Esophagus squamous epithelium (tissue), 5 donors: Measurements from ENCODE around the gene PDZD4. TPM values are rescaled to one million over a fixed set of nuclear protein-coding genes. Genes with fewer than 3 reads are reported as not detected.

Source experiments
- DNase-seq: peaks from one replicate; lab custom pipeline; 2025; lab: John Stamatoyannopoulos, UW
- H3K27ac ChIP-seq, 4 donors: fragments of 200-600 bp; sonication (generic); one replicate each; pipeline ENCODE4 v1.5.1; 2016 to 2019; ENCODE audit warnings: mild to moderate bottlenecking in 1 of 4
- H3K27me3 ChIP-seq, 4 donors: fragments of 200-600 bp; sonication (generic); 1 replicate in 3 of 4; 2 replicates in 1 of 4; pipeline versions ENCODE4 v1.5.1 to v1.6.0; 2017 to 2021; ENCODE audit warnings: antibody characterized with exemption in 1 of 4
- H3K36me3 ChIP-seq, 3 donors: fragments of 200-600 bp; sonication (generic); one replicate each; pipeline ENCODE4 v1.5.1; 2016 to 2019
- H3K4me1 ChIP-seq, 3 donors: fragments of 200-600 bp; sonication (generic); one replicate each; pipeline ENCODE4 v1.5.1; 2017 to 2019
- H3K4me3 ChIP-seq, 4 donors: fragments of 200-600 bp; sonication (generic); 1 replicate in 3 of 4; 2 replicates in 1 of 4; pipeline ENCODE4 v1.5.1; 2016 to 2019; ENCODE audit warnings: mild to moderate bottlenecking in 2 of 4, moderate library complexity in 1 of 4
- H3K9me3 ChIP-seq, 3 donors: fragments of 200-600 bp; sonication (generic); one replicate each; pipeline ENCODE4 v1.5.1; 2016 to 2019
- POLR2A ChIP-seq, 4 donors: fragments of 450-650 bp; IDR thresholded peaks; one replicate each; pipeline ENCODE4 v1.6.1; 2017; ENCODE audit warnings: antibody characterized with exemption in 4 of 4, mild to moderate bottlenecking in 4 of 4, moderate library complexity in 3 of 4
- WGBS, 2 donors: methylation state at CpG; one replicate each; pipeline ENCODE4 v1.1.5; 2018; 5-methylcytosine and 5-hydroxymethylcytosine counted together
- intact Hi-C: fragments of 100-400 bp; cut with DNase I; formaldehyde crosslinking; loops from one replicate; pipeline ENCODE4 v1.15.0; 2022
- total RNA-seq, 4 donors: library from RNA; depleted of rRNA; stranded (reverse); fragments of >200 nt; gene quantifications; one replicate each; pipeline ENCODE4 v1.1.0, GENCODE V29; 2016
- TF ChIP-seq, protein P1 (sequence below), 6 experiments: fragments of 450-650 bp in 4 of 6; fragments of 200-600 bp in 2 of 6; sonication (generic) in 2 of 6; IDR thresholded peaks; one replicate each; pipeline ENCODE4 v1.5.1; 2016 to 2019; ENCODE audit warnings: antibody characterized with exemption in 6 of 6, mild to moderate bottlenecking in 4 of 6, moderate library complexity in 4 of 6
- donor health status: DM: yes; HTN: yes; CAD: no.

Gene PDZD4
- total RNA-seq, 4 donors from 2014 or later: 0.97 to 3.4 (median 1.9) TPM

GRCh38 chrX:153770601-153771414 is 59.5 kb downstream of the PDZD4 start:
- no peak for DNase-seq

DNA sequence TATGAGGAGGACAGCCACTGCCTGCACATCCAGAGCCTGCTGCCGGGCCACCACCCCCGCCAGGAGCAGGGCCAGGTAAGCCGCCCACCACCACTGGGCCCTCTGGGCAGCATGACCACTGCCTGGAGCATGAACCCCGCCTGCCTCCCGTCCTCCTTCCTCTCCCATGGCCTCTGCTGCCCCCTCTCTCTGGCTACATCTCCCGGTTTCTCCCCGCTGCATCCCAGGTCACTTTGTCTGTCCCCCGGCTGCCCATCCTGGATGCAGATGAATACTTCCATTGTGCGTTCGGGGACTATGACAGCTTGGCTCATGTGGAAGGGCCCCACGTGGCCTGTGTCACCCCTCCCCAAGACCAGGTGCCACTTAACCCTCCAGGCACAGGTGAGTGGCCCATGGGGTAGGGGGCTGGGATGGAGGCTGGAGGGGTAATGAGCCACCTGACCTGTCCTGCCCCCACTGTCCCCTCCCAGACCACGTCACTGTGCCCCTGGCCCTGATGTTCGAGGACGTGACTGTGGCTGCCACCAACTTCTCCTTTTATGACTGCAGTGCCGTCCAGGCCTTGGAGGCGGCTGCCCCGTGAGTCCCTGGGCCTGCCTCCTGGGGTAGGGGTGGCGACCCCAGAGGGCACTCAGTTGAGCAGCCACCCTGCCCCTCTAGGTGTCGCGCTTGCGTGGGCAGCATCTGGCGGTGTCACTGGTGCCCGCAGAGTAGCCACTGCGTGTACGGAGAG is 60.3 kb downstream of the PDZD4 start:
- 68% methylated on average over 5 of the region's 25 CpGs; no CpG with 5 or more reads in 1 of the 2 donors for WGBS, 2 donors
- intact Hi-C loops: loop anchor here (5.0 kb wide), 1 partner anchor 177 kb away; no protein-coding TSS in a partner anchor
- Histone ChIP-seq H3K27me3 (no peaks in the 10 kb centered on the region), H3K4me1 (peaks cover 0 to 22% (median 12%) of the 10 kb centered on the region in 3 donors), H3K36me3 (peaks cover 0 to 8% (median 0%) of the 10 kb centered on the region in 3 donors), H3K9me3 (no peaks in the 10 kb centered on the region), H3K27ac (no peak overlapping the region), H3K4me3 (no peak overlapping the region)
- no peak for DNase-seq
- TF ChIP-seq, protein P1, sequence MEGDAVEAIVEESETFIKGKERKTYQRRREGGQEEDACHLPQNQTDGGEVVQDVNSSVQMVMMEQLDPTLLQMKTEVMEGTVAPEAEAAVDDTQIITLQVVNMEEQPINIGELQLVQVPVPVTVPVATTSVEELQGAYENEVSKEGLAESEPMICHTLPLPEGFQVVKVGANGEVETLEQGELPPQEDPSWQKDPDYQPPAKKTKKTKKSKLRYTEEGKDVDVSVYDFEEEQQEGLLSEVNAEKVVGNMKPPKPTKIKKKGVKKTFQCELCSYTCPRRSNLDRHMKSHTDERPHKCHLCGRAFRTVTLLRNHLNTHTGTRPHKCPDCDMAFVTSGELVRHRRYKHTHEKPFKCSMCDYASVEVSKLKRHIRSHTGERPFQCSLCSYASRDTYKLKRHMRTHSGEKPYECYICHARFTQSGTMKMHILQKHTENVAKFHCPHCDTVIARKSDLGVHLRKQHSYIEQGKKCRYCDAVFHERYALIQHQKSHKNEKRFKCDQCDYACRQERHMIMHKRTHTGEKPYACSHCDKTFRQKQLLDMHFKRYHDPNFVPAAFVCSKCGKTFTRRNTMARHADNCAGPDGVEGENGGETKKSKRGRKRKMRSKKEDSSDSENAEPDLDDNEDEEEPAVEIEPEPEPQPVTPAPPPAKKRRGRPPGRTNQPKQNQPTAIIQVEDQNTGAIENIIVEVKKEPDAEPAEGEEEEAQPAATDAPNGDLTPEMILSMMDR (IDR thresholded peaks at IDR 0.05): no peak

More at GRCh38 chrX:153770601-153771414, 59.5 kb downstream of the PDZD4 start:
- no peak overlapping the region for H3K27ac ChIP-seq
- H3K36me3 ChIP-seq: peaks cover 0 to 12% (median 0%) of the 10 kb centered on the region in 3 donors
- 100% methylated on average over 3 of the region's 18 CpGs; no CpG with 5 or more reads in 1 of the 2 donors for WGBS, 2 donors
- H3K9me3 ChIP-seq: no peaks in the 10 kb centered on the region
- intact Hi-C loops: no loop called here
- H3K4me3 ChIP-seq: no peak overlapping the region
- TF ChIP-seq, protein P1 (IDR thresholded peaks at IDR 0.05): no peak
- no peak for TF ChIP-seq POLR2A (IDR thresholded peaks at IDR 0.05)
- H3K27me3 ChIP-seq: no peaks in the 10 kb centered on the region
- peaks cover 0 to 14% (median 4%) of the 10 kb centered on the region in 3 donors for H3K4me1 ChIP-seq

- TF ChIP-seq, protein P1 (IDR thresholded peaks at IDR 0.05): no peak
- TF ChIP-seq POLR2A (IDR thresholded peaks at IDR 0.05): no peak
- H3K4me1 ChIP-seq: peaks cover 0 to 29% (median 19%) of the 10 kb centered on the region in 3 donors
- H3K27me3 ChIP-seq: no peaks in the 10 kb centered on the region
- peaks cover 0 to 5% (median 0%) of the 10 kb centered on the region in 3 donors for H3K36me3 ChIP-seq
- no peaks in the 10 kb centered on the region for H3K9me3 ChIP-seq
- WGBS, 2 donors: 90% methylated on average over 4 of the region's 23 CpGs; no CpG with 5 or more reads in 1 of the 2 donors
- no peak for DNase-seq
- intact Hi-C loops: loop anchor here (5.0 kb wide), 1 partner anchor 178 kb away; no protein-coding TSS in a partner anchor
- no peak overlapping the region for H3K4me3 ChIP-seq
- no peak overlapping the region for H3K27ac ChIP-seq
These were observed 61.0 kb downstream of the PDZD4 start for GRCh38 chrX:153769158-153769864.

- 83 to 85% methylated on average over 2 to 4 of the region's 22 CpGs for WGBS, 2 donors
- H3K4me3 ChIP-seq: no peak overlapping the region
- DNase-seq: no peak
- H3K9me3 ChIP-seq: no peaks in the 10 kb centered on the region
- intact Hi-C loops: loop anchor here (5.0 kb wide), 1 partner anchor 179 kb away; no protein-coding TSS in a partner anchor
- H3K27ac ChIP-seq: no peak overlapping the region
- no peak for TF ChIP-seq POLR2A (IDR thresholded peaks at IDR 0.05)
- TF ChIP-seq, protein P1 (IDR thresholded peaks at IDR 0.05): no peak
- H3K36me3 ChIP-seq: peaks cover 0 to 5% (median 0%) of the 10 kb centered on the region in 3 donors
- peaks cover 0 to 34% (median 20%) of the 10 kb centered on the region in 3 donors for H3K4me1 ChIP-seq
- H3K27me3 ChIP-seq: no peaks in the 10 kb centered on the region
These were observed 61.8 kb downstream of the PDZD4 start for GRCh38 chrX:153768311-153769157.
